HEK293 (cell line): ENCODE data around the gene CCDC12.

ENCODE experiments used
- BCL6B ChIP-seq: fragments of 450-650 bp; formaldehyde crosslinking; IDR thresholded peaks from 2 replicates; pipeline ENCODE4 v1.5.1; 2017; ENCODE audit warnings: missing biosample characterization, missing genetic modification characterization
- KLF16 ChIP-seq: fragments of 450-650 bp; formaldehyde crosslinking; IDR thresholded peaks from 2 replicates; pipeline ENCODE4 v1.5.1; 2017; ENCODE audit warnings: missing biosample characterization, missing genetic modification characterization
- KLF17 ChIP-seq: fragments of 450-650 bp; formaldehyde crosslinking; IDR thresholded peaks from 2 replicates; pipeline ENCODE4 v1.5.1; 2016; ENCODE audit warnings: missing biosample characterization, missing genetic modification characterization
- PBX3 ChIP-seq: sonication (generic); formaldehyde crosslinking; IDR thresholded peaks from 2 replicates; pipeline ENCODE4 v1.8.1; 2022; ENCODE audit warnings: mild to moderate bottlenecking, moderate library complexity, missing genetic modification reagents
- RBAK ChIP-seq: fragments of 450-650 bp; formaldehyde crosslinking; IDR thresholded peaks from 2 replicates; pipeline ENCODE4 v1.5.1; 2016; ENCODE audit warnings: missing biosample characterization, missing genetic modification characterization
- ZNF155 ChIP-seq: fragments of 450-650 bp; formaldehyde crosslinking; IDR thresholded peaks from 2 replicates; pipeline ENCODE4 v1.5.1; 2016; ENCODE audit warnings: missing biosample characterization, missing genetic modification characterization
- ZNF274 ChIP-seq, 2 experiments: fragments of 200-500 bp in 1 of 2; fragments of 450-650 bp in 1 of 2; sonication (Bioruptor generic) in 1 of 2; formaldehyde crosslinking in 1 of 2; IDR thresholded peaks; 2 replicates each; pipeline versions ENCODE4 v1.5.1 to v1.6.1; 2014 to 2016; ENCODE audit warnings: borderline replicate concordance in 1 of 2, inconsistent platforms in 1 of 2, low read length in 1 of 2, missing biosample characterization in 1 of 2, missing genetic modification characterization in 1 of 2
- ZNF335 ChIP-seq: fragments of 450-650 bp; formaldehyde crosslinking; conservative IDR thresholded peaks from 2 replicates; pipeline ENCODE4 v1.5.1; 2016; ENCODE audit warnings: missing biosample characterization, missing genetic modification characterization
- ZNF449 ChIP-seq: fragments of 450-650 bp; formaldehyde crosslinking; IDR thresholded peaks from 2 replicates; pipeline ENCODE4 v1.5.1; 2017; ENCODE audit warnings: missing biosample characterization, mild to moderate bottlenecking, missing genetic modification characterization, moderate library complexity
- ZNF473 ChIP-seq: fragments of 450-650 bp; formaldehyde crosslinking; IDR thresholded peaks from 2 replicates; pipeline ENCODE4 v1.5.1; 2017; ENCODE audit warnings: missing biosample characterization, missing genetic modification characterization
- ZNF585B ChIP-seq: fragments of 450-650 bp; formaldehyde crosslinking; IDR thresholded peaks from 2 replicates; pipeline ENCODE4 v1.5.1; 2016; ENCODE audit warnings: missing biosample characterization, missing genetic modification characterization
- ZNF639 ChIP-seq: fragments of 450-650 bp; formaldehyde crosslinking; IDR thresholded peaks from 2 replicates; pipeline ENCODE4 v1.5.1; 2016; ENCODE audit warnings: missing biosample characterization, missing genetic modification characterization
- TF ChIP-seq, protein P1 (sequence below): fragments of 450-650 bp; formaldehyde crosslinking; IDR thresholded peaks from 2 replicates; pipeline ENCODE4 v1.5.1; 2016; ENCODE audit warnings: missing biosample characterization, missing genetic modification characterization
- TF ChIP-seq, protein P2 (sequence below): fragments of 450-650 bp; formaldehyde crosslinking; IDR thresholded peaks from 2 replicates; pipeline ENCODE4 v1.5.1; 2016; ENCODE audit warnings: missing biosample characterization, missing genetic modification characterization

- TF ChIP-seq, protein P1, sequence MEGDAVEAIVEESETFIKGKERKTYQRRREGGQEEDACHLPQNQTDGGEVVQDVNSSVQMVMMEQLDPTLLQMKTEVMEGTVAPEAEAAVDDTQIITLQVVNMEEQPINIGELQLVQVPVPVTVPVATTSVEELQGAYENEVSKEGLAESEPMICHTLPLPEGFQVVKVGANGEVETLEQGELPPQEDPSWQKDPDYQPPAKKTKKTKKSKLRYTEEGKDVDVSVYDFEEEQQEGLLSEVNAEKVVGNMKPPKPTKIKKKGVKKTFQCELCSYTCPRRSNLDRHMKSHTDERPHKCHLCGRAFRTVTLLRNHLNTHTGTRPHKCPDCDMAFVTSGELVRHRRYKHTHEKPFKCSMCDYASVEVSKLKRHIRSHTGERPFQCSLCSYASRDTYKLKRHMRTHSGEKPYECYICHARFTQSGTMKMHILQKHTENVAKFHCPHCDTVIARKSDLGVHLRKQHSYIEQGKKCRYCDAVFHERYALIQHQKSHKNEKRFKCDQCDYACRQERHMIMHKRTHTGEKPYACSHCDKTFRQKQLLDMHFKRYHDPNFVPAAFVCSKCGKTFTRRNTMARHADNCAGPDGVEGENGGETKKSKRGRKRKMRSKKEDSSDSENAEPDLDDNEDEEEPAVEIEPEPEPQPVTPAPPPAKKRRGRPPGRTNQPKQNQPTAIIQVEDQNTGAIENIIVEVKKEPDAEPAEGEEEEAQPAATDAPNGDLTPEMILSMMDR (tag by site-specific recombination) = no peak
- no peak for TF ChIP-seq ZNF585B (tag by site-specific recombination)
- no peak for TF ChIP-seq ZNF155 (tag by site-specific recombination)
- no peak for TF ChIP-seq KLF17 (tag by site-specific recombination)
- no peak for TF ChIP-seq KLF16 (tag by site-specific recombination)
- no peak for TF ChIP-seq ZNF274 (IDR thresholded peaks at IDR 0.05; ENCODE audit: low read length)
- no peak for TF ChIP-seq ZNF274 (tag by site-specific recombination; IDR thresholded peaks at IDR 0.05; ENCODE audit: borderline replicate concordance)
- TF ChIP-seq ZNF449 (tag by site-specific recombination) = no peak
- no peak for TF ChIP-seq PBX3 (CRISPR knock-in tag)
- TF ChIP-seq RBAK = no peak
- TF ChIP-seq BCL6B (tag by site-specific recombination) = no peak
- TF ChIP-seq, protein P2, sequence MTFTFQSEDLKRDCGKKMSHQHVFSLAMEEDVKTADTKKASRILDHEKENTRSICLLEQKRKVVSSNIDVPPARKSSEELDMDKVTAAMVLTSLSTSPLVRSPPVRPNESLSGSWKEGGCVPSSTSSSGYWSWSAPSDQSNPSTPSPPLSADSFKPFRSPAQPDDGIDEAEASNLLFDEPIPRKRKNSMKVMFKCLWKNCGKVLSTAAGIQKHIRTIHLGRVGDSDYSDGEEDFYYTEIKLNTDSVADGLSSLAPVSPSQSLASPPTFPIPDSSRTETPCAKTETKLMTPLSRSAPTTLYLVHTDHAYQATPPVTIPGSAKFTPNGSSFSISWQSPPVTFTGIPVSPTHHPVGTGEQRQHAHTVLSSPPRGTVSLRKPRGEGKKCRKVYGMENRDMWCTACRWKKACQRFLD (tag by site-specific recombination) = no peak
- TF ChIP-seq ZNF639 = no peak
- TF ChIP-seq ZNF473 (tag by site-specific recombination) = no peak
- no peak for TF ChIP-seq ZNF335 (tag by site-specific recombination)
These were observed 95.5 kb downstream of the CCDC12 start for GRCh38 chr3:46880884-46881595.
